ENCODE measurements around the gene CCDC102B.
"Not testable (repeated sequence)": the region's sequence is repeated elsewhere in the genome, so short reads cannot be mapped to it uniquely, and the experiment has no call there.

The CCDC102B gene

GRCh38 chr18:68854786-68855391, 57.0 kb downstream of the CCDC102B start:
- H3K4me3 ChIP-seq (ENCODE audit: low read depth, low read length) = no peak overlapping the region
- TF ChIP-seq CTCF (conservative IDR thresholded peaks at IDR 0.05; ENCODE audit: low read depth, low read length) = no peak
- DNase-seq (ENCODE audit: low read depth) = no peak

GRCh38 chr18:68855491-68855890, 57.6 kb downstream of the CCDC102B start:
- DNase-seq (ENCODE audit: low read depth) = no peak

GRCh38 chr18:68861365-68861764, 63.5 kb downstream of the CCDC102B start:
- TF ChIP-seq CTCF (conservative IDR thresholded peaks at IDR 0.05; ENCODE audit: low read depth, low read length) = no peak
- H3K4me3 ChIP-seq (ENCODE audit: low read depth, low read length) = no peak overlapping the region
- no peak for DNase-seq (ENCODE audit: low read depth)

More at GRCh38 chr18:68855491-68855890, 57.6 kb downstream of the CCDC102B start:
- H3K4me3 ChIP-seq (ENCODE audit: low read depth, low read length) = no peak overlapping the region
- TF ChIP-seq CTCF (conservative IDR thresholded peaks at IDR 0.05; ENCODE audit: low read depth, low read length) = no peak

GRCh38 chr18:68865021-68865420, 67.1 kb downstream of the CCDC102B start:
- no peak for TF ChIP-seq CTCF (conservative IDR thresholded peaks at IDR 0.05; ENCODE audit: low read depth, low read length)
- no peak for DNase-seq (ENCODE audit: low read depth)
- H3K4me3 ChIP-seq (ENCODE audit: low read depth, low read length) = no peak overlapping the region

- H3K4me3 ChIP-seq (ENCODE audit: low read depth, low read length) = no peak overlapping the region
- TF ChIP-seq CTCF (conservative IDR thresholded peaks at IDR 0.05; ENCODE audit: low read depth, low read length) = no peak
- no peak for DNase-seq (ENCODE audit: low read depth)
Measured at GRCh38 chr18:68865503-68865902, 67.6 kb downstream of the CCDC102B start.

GRCh38 chr18:68873003-68873402, 75.1 kb downstream of the CCDC102B start:
- no peak for TF ChIP-seq CTCF (conservative IDR thresholded peaks at IDR 0.05; ENCODE audit: low read depth, low read length)
- no peak overlapping the region for H3K4me3 ChIP-seq (ENCODE audit: low read depth, low read length)
- no peak for DNase-seq (ENCODE audit: low read depth)

GRCh38 chr18:68874361-68874760, 76.5 kb downstream of the CCDC102B start:
- no peak for TF ChIP-seq CTCF (conservative IDR thresholded peaks at IDR 0.05; ENCODE audit: low read depth, low read length)
- peak; percentile 63 for DNase-seq (ENCODE audit: low read depth)
- no peak overlapping the region for H3K4me3 ChIP-seq (ENCODE audit: low read depth, low read length)

- not testable (repeated sequence) for DNase-seq (ENCODE audit: low read depth); H3K4me3 ChIP-seq (ENCODE audit: low read depth, low read length)
Measured at GRCh38 chr18:68879947-68880346, 82.1 kb downstream of the CCDC102B start.

Data from choroid plexus epithelial cell (primary cell).